ENCODE measurements around the gene GPR4.

DNA sequence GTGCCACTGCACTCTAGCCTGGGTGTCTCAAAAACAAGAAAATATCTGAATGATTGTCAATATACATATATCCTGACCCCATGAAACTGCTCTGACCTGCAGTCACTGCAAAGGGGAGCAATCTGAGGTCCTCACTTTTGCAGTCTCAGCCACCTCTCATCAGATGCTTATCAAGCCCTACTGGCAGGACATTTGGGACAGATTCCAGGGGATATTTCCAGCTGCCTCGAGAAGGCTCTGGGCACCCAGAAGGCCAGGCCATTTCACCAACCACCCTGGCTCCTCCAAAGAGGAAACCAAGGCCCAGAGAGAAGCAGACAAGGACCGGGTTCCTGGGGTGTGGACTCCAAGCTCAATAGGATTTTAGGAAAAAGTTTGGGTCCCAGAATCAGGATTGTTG lies 34.9 kb upstream of the GPR4 start:
- TF ChIP-seq, protein P1, sequence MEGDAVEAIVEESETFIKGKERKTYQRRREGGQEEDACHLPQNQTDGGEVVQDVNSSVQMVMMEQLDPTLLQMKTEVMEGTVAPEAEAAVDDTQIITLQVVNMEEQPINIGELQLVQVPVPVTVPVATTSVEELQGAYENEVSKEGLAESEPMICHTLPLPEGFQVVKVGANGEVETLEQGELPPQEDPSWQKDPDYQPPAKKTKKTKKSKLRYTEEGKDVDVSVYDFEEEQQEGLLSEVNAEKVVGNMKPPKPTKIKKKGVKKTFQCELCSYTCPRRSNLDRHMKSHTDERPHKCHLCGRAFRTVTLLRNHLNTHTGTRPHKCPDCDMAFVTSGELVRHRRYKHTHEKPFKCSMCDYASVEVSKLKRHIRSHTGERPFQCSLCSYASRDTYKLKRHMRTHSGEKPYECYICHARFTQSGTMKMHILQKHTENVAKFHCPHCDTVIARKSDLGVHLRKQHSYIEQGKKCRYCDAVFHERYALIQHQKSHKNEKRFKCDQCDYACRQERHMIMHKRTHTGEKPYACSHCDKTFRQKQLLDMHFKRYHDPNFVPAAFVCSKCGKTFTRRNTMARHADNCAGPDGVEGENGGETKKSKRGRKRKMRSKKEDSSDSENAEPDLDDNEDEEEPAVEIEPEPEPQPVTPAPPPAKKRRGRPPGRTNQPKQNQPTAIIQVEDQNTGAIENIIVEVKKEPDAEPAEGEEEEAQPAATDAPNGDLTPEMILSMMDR (IDR thresholded peaks at IDR 0.05): no peak
- no peak for TF ChIP-seq REST (IDR thresholded peaks at IDR 0.05; ENCODE audit: insufficient read depth in 1 of 2, low read depth in 2 of 2, low read length in 1 of 2)
- TF ChIP-seq SIN3A (IDR thresholded peaks at IDR 0.05; ENCODE audit: borderline replicate concordance, insufficient read depth, low read depth, low read length): no peak
- TF ChIP-seq POLR2AphosphoS5 (IDR thresholded peaks at IDR 0.05; ENCODE audit: low read depth, low read length): no peak
- no peak for TF ChIP-seq TCF7L2 (IDR thresholded peaks at IDR 0.05; ENCODE audit: low read depth, low read length)
